NCI-H748 treated with DMSO at 0.1 percent for 48 hours (cell line): Measurements from ENCODE around the gene PLEKHJ1.

Source experiments
- DNase-seq: peaks from one replicate; lab custom pipeline; 2025; lab: John Stamatoyannopoulos, UW

PLEKHJ1 gene

GRCh38 chr19:2269244-2270156, 33.4 kb upstream of the PLEKHJ1 start:
- peak; percentile 71 for DNase-seq

- no peak for DNase-seq
Observed at GRCh38 chr19:2268861-2269243, 32.7 kb upstream of the PLEKHJ1 start.

DNA sequence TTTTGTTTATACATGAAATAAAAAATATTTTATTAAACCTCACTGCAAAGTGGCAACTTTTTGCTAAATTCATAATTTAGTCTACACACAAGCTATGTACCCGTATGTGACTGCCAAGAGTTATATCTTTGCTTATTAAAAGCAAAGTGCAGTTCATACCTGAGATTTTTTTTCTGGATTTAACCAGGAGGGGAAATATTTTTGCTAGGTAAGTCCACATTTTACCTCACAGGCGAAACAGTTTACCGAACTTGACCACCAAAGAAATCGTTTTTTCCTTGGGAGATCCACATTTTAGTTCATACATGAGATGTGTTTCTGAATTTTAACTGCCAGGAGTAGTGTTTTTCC, 32.3 kb upstream of the PLEKHJ1 start:
- no peak for DNase-seq

DNA sequence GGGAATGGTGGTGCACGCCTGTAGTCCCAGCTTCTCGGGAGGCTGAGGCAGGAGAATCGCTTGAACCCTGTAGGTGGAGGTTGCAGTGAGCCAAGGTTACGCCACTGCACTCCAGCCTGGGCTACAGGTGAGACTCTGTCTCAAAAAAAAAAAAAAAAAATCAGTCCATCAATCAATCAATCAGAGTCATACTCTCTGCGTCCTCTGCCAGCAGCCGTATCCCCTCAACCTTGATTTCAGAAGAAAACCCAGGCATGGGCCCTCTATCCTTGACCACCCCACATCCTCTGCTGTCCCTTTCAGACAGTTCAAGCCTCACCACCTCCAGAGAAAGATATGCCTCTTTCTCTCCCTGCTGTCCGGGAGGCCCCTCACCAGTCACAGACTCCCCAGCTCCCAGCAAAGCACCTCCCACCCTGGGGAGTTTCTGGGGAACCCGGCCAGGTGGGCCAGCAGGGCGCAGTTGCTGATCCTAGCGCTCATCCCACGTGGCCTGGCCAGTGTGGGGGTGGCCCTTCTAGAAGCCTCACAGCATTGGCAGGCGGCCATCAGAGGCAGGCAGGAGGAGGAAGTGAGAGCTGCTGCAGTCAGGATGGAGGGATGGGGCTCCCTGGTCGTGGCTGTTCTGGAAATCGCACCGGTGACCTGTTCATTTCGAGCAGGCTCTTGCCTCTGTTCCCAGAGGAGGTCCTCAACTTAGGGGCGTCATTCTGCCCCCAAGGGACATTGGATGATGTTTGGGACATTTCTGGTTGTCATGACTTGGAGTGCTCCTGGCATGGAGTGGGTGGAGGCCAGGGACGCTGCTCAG, 30.3 kb upstream of the PLEKHJ1 start:
- DNase-seq: no peak

GRCh38 chr19:2261438-2262172, 25.5 kb upstream of the PLEKHJ1 start:
- DNase-seq: no peak

DNA sequence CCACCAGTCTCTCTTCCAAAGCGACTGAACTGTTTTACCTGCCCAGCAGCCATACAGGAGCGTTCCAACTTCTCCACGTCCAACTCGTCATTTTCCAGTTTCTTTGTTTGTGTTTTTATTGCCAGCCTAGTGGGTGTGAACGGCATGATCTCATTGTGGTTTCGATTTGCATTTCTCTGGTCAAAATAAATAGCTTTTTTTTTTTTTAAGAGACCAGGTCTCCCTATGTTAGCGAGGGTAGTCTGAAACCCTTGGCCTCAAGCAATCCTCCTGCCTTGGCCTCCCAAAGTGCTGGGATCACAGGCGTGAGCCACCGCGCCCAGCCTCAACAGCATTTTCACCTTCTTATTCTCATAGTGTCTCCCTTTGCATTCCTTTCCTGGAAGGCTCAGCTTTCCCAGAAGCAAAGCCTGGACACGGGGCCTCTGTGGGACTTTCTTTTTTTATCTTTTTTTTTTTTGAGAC, 24.2 kb upstream of the PLEKHJ1 start:
- no peak for DNase-seq

DNA sequence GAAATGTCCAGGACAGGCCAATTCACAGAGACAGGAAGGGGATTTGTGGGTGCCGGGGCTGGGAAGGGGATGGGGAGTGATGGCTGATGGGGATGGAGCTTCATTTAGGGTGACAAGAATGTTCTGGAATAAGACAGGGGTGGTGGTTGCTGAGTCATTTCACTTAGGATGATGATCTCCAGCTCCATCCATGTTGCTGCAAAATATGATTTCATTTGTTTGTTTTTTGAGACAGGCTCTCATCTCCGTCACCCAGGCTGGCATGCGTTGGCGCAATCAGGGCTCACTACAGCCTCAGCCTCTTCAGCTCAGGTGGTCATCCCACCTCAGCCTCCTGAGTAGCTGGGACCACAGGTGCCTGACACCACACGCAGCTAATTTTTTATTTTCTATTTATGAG, 23.2 kb upstream of the PLEKHJ1 start:
- DNase-seq: no peak

- DNase-seq: no peak
Observed at GRCh38 chr19:2255982-2256685, 20.0 kb upstream of the PLEKHJ1 start, which contains the start of gene JSRP1. Gene JSRP1, minus strand, starts transcription at chr19:2256417. Its CDS starts 1,103 bp downstream, at chr19:2255314.

GRCh38 chr19:2255112-2255845, 19.1 kb upstream of the PLEKHJ1 start:
- no peak for DNase-seq

DNA sequence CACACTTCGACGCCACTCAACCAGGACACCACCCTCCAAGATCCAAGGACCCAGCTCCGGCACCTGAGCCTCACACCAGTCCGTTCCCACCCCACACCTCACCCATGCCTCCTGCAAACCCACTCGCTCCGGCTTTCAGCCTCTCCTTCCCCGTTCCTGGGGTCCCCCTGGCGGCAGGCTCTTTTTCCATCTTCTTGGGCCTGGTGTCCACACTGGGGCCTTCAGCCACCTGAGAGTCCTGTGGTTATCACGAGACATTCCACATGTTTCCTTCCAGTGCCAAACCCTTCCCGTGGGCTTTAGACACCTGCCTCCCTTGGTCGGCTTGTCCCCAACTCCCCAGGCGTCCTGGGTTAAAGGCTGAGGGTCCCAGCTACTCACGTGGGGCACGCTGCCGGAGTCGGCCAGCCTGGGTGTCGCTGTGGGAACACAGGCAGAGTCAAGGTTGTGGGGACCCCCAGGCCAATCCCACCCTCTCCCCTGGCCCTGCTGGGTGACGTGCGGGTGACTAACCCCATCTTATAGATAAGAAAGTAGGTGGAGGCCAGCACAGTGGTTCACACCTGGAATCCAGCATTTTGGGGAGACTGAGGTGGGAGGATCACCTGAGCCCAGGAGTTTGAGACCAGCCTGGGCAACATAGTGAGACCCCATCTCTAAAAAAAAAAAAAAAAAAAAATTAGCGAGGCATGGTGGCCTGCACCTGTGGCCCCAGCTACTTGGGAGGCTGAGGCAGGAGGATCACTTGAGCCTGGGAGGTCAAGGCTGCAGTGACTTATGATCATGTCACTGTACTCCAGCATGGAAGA, 18.1 kb upstream of the PLEKHJ1 start:
- no peak for DNase-seq

DNA sequence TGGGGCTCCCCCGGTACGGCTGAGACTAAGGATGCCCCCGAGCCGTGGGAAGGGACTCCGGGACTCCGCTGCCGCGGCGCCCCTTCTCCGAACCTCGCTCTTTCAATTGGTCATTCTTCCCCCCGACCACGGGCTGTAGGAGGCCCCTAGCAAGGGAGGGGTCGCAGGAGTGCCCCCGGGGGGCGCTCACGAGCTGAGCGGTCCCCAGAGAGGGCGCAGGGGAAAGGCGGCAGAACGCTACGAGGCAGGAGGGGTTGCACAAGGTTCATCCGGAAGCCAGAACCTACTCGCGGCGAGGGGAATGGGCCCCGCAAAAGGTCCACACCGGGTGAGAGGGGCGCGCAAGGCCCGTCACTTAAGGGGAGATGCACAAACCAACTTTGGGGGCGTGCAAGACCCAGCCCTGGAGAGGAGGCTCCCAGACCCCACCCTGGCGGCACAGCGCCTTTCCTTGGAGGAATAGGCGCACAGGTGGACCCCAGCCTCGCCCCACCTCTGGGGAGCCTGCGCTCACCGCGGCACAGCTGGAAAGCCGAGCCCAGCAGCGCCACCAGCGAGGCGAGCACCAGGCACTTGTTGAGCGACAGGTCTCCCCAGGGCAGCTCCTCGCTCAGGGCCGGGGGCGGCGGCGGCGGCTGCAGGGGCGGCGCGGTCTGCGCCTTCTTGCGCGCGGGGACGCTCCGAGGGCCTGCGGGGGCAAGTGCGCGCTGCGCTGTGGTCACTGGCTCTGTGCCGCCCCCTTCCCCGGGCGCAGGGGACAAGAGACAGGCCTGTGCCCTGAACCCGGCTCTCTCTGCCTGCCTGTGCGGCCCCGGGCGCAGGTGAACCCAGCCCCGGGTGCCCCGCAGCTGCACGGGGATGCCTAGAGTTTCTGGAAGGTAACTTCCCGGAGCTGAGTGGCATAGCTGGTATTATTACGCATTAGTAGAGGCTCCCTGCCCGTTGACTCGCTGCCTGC, 17.3 kb upstream of the PLEKHJ1 start:
- DNase-seq: no peak

DNA sequence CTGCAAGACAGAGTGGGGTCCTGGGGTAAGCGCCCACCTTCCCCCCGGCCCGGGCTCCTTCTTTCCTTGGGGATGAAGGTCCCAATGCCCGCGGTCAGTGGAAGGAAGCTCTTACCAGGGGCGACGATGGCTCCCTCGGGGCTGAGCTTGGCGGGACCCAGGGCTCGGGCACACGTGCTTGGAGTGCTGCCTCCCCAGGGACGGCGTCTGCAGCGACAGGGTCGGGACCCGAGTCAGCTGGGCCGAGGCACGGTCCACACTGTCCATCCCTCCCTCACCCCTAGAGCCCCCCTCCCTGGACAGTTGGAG, 16.6 kb upstream of the PLEKHJ1 start:
- DNase-seq: no peak

DNA sequence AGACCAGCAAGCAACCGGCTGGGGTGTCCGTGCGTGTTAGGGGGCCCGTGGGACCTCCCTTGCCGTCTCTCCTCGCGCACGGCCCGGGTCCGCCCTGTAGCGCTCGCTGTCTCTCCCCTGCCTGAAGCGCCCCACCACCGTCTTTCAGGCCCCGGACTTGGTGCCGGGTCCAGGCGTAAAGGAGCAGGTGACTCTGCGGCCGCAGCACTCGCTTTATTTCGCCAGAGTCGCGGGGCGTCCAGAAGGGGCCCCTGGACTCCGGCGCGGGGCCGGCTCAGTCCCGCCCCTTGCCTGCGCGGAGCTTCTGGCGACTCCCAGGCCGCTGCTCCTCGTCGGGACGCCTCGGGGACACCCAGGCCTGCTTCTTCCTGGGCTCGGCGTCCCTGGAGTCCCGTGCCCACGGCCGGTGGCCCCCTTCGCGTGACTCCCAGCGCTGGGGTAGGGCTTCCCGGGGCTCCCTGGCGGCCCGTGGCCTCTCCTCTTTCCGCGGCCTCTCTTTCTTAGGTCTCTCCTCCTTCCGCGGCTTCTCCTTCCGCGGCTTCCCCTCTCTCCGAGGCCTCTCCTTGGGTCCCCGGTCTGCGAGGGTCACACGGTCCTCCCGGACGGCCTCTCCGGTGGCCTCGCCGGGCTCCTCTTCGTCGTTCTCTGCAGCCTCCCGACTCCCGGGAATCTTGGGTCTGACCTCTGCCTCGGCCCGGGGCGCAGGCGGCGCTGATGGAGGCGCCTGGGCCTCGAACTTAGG, 16.1 kb upstream of the PLEKHJ1 start:
- DNase-seq: no peak

GRCh38 chr19:2251106-2252054, 15.3 kb upstream of the PLEKHJ1 start:
- DNase-seq: no peak

DNA sequence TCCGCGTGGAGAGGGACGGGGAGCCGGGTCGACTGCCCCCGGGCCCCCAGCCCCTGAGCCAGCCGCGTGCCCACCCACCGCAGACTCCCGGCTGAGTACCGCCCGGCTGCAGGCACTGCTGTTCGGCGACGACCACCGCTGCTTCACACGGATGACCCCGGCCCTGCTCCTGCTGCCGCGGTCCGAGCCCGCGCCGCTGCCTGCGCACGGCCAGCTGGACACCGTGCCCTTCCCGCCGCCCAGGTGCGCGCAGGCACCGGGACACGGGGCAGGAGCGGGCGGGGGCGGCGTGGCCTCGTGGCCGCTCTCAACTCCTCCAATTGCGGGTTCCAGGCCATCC, 14.6 kb upstream of the PLEKHJ1 start:
- no peak for DNase-seq

DNA sequence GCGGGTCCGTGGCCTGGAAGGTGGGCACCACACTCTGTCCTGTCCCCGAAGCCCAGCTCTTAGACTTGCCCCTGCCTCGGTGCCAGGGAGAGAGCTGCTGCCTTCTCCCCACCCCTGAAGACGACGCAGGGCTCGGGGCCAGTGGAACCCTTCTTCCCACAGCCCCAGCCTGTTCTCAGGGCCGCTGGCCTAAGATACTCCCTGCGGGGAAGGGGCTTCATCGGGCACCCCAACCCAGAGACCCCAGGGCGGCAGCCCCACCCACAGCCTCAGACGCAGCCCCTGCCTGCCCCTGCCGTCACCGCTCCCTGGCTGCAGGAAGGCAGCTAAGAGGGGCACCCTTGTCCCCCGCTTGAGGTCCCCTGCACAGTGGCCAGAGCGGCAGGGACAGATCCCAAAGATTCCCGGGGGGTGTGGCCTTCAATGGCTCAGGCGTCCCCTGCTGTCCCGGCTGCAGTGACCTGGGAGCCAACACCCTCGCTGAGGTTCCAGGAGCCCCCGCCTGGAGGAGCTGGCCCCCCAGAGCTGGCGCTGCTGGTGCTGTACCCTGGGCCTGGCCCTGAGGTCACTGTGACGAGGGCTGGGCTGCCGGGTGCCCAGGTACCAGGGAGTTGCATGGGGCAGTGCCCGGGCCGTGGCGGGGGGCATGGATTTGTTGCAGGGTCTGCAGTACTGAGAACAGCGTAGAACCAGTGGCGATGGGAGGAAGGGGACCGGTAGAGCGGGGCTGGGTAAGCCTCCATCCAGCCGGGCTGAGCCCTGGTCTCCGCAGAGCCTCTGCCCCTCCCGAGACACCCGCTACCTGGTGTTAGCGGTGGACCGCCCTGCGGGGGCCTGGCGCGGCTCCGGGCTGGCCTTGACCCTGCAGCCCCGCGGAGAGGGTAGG, 14.0 kb upstream of the PLEKHJ1 start:
- no peak for DNase-seq
